Coronary artery (tissue), 2 donors: ENCODE measurements around the gene FOXL2.
A peak's percentile ranks its signal among the peaks of the same experiment; 100 is the strongest.

Experiments
- DNase-seq: peaks from one replicate; pipeline ENCODE4 v3.0.0-alpha.2; 2017; ENCODE audit warnings: low spot score
- H3K27ac ChIP-seq, 2 donors: fragments of 200-600 bp; sonication (generic); one replicate each; pipeline ENCODE4 v1.5.1; 2016 to 2019
- H3K4me3 ChIP-seq: fragments of 200-600 bp; sonication (generic); 2 replicates; pipeline ENCODE4 v1.5.1; 2016; ENCODE audit warnings: mild to moderate bottlenecking, moderate library complexity
- TF ChIP-seq, protein P1 (sequence below): fragments of 200-600 bp; sonication (generic); IDR thresholded peaks from one replicate; pipeline ENCODE4 v1.5.1; 2019; ENCODE audit warnings: antibody characterized with exemption

FOXL2 gene

DNA sequence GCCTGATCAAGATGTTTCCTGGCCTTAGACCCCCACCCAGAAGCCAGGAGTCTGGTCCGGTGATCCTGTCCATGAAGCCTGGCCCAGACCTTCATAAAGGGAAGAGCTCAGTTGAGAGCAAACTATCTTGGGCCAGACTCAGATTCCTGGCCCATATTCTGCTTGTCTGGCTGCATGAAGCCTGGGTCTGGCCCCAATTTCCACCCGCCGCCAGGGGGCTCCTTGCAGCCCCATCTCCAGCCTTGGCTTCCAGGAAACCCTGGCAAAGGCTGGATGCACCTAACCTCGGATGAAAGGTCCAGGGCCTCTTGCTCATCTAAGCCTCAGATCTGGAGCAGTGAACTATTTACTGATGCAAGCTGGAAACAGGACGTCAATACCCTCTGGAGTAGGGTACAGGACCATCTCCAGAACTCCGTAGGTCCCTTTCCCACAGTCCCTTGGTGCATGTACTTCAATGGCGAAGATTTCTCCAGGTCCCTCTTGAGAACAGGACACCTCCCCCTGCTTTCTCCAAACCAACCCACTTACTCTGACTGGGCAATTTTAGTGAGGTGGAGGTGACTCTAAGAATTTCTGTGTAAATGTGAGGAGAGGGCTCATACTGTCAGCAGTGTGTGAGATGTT, 5.6 kb downstream of the FOXL2 start:
- no peak for DNase-seq
- TF ChIP-seq, protein P1, sequence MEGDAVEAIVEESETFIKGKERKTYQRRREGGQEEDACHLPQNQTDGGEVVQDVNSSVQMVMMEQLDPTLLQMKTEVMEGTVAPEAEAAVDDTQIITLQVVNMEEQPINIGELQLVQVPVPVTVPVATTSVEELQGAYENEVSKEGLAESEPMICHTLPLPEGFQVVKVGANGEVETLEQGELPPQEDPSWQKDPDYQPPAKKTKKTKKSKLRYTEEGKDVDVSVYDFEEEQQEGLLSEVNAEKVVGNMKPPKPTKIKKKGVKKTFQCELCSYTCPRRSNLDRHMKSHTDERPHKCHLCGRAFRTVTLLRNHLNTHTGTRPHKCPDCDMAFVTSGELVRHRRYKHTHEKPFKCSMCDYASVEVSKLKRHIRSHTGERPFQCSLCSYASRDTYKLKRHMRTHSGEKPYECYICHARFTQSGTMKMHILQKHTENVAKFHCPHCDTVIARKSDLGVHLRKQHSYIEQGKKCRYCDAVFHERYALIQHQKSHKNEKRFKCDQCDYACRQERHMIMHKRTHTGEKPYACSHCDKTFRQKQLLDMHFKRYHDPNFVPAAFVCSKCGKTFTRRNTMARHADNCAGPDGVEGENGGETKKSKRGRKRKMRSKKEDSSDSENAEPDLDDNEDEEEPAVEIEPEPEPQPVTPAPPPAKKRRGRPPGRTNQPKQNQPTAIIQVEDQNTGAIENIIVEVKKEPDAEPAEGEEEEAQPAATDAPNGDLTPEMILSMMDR, result no peak
- Histone ChIP-seq H3K4me3 (no peak overlapping the region), H3K27ac (no peak overlapping the region)

DNA sequence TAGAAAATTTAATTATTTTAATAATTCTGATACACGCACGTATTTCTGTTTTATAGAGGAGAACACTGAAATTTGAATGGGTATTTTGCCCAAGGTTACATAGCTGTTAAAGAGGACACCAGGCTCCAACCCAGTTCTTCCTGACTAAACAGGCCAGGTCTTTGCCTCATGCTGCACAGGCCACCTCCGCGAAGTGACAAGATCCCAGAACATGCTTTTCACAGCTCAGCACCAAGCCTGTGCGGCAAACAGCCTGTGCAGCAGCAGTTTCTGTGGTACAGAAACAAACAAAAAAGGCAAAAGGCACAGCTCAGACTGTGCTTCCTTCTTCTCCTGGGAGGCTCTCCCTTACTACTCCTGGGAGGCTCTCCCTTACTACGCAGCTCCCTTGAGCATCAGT, 6.5 kb downstream of the FOXL2 start:
- Histone ChIP-seq H3K4me3 (no peak overlapping the region), H3K27ac (no peak overlapping the region)
- no peak for DNase-seq
- TF ChIP-seq, protein P1, result no peak

DNA sequence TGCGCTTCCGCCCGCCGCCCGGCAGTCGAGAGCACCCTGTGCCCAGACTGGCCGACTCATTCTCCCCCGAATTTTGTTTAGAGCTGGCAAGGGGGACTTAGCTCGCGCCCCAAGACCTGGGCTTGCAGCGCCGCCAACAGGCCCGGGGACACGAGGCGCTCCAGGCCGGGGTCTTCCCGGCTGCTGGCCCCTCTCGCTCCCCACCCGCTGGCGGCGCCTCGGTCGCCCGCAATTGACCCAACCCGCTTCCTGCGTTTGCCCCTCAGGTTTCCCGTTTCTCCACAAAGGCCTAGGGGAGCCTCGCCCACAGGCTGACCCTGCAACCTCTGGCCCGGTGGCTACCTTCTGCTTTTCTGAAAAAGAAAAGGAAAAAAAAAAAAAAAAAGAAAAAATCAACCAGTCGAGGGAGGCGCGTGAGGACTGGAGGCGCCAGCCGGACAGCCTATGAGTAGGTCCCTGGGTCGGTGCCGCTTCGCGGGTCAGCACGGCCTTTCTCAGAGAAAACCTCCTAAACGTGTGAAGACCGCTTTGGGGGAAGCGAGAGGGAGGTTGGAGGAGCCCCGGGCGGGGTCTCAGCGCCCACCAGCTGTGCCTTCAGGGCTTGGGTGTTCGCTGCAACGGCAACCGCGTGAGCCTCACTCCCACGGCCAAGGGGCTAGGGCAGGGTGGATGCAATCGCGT, 7.2 kb downstream of the FOXL2 start:
- Histone ChIP-seq H3K27ac (no peak overlapping the region), H3K4me3 (no peak overlapping the region)
- TF ChIP-seq, protein P1, result no peak
- no peak for DNase-seq

DNA sequence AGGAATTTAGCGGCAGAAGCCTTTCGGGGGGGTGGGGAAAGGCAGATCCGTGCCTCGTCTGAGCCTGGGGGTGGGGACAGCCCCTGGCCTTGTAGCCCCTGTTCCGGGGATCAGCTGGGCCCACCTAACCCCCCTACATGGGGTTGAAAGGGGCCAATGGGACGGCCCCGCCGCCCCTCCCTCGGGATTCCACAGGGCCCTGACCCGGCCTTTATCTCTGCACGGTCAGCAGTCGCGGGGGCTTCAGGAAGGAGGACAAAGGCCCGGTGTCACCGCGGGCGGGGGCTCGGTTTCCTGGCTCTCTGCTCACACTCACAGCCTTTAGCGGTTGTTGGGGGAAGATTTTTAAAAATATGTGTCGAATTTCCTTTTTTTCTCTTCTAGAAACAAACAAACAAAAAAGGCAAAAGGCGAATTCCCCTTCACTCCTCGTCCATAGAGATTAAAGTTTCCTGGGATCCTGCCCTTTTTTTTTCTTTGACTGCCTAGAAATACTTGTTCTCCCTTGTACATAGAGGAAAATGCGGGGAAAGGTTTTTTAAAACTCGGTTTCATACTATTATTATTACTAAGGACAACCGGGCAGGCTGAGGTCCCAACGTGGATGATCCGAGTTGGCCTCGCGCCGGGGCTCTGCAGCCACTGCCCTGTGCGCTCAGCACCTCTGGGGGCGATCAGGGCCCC, 7.9 kb downstream of the FOXL2 start:
- TF ChIP-seq, protein P1, result no peak
- no peak overlapping the region for H3K27ac ChIP-seq
- peak overlapping the region; percentile 67 for H3K4me3 ChIP-seq
- no peak for DNase-seq

DNA sequence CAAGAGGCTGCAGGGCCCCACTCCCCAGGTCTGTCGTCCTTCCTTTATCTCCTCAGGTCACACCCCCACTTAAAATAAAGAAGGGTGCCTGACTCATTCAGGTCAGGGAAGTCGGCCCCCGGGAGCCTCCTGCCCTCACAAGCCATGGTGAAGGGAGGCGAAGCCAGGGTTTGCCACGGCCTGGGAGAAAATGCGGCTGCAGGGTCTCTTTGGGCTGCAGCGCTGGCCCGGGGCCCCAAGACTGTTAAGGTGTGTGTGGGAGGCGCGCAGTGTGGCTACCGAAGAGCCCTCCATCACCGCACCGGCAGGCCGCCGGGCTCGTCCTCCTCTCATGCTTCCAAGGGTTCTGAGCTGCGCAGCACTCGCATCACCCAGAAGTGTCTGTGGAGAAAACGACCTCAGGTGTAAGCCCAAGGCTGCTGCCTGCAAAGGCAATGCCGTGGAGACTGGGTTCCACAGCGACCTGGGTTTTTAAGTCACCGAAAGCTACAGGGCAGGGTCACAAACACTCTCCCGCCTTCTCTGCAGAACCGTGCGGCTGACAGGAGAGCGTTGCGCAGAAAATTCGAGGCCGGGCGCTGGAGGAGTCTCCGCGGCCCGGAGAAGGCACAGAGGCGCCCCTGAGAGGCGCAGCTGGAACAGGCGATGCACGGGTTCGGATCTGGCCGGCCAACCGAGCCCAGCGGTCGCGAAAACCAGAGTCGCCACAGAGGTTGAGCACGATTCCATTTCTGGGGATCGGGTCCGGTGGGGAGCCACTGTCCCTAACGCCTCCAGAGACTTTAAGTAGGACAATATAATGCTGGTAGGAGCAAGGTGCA, 8.7 kb downstream of the FOXL2 start:
- Histone ChIP-seq H3K4me3 (peak overlapping the region; percentile 67), H3K27ac (no peak overlapping the region)
- TF ChIP-seq, protein P1, result no peak
- DNase-seq, result no peak

DNA sequence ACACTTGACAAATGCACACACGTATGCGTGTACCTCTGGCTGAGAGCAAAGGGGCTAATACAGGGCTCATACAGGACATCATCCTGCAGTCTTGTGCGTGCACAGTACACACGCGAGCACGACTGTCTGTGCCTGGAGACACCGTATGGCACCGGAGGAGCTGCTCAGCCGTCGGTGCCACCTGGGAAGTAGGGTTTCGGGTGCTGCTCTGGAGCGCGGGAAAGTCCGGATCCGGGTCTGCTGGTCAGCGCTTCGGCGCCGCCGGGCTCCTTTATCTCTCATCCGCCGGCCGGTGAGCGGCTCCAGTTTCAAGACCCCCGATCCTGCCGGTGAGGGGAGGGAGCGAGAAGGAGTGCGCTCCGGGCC, 9.3 kb downstream of the FOXL2 start:
- H3K27ac ChIP-seq, result no peak overlapping the region
- DNase-seq, result no peak
- TF ChIP-seq, protein P1, result no peak
- H3K4me3 ChIP-seq, result peak overlapping the region; percentile 67
